WERI-Rb-1 (cell line): ENCODE measurements around the gene SLC2A1.

Source experiments
- DNase-seq: peaks from one replicate; pipeline ENCODE4 v3.0.0-alpha.2; 2020
- H3K27ac ChIP-seq: fragments of 250-450 bp; sonication (Bioruptor Pico); 2 replicates; pipeline ENCODE4 v1.5.1; 2020; ENCODE audit warnings: mild to moderate bottlenecking, moderate library complexity
- H3K27me3 ChIP-seq: fragments of 250-450 bp; sonication (Bioruptor Pico); 2 replicates; pipeline ENCODE4 v1.5.1; 2021; ENCODE audit warnings: mild to moderate bottlenecking, low read depth, moderate library complexity; ENCODE audit not compliant: insufficient read depth, severe bottlenecking
- H3K36me3 ChIP-seq: fragments of 250-450 bp; sonication (Bioruptor Pico); 2 replicates; pipeline ENCODE4 v1.5.1; 2020; ENCODE audit warnings: mild to moderate bottlenecking, moderate library complexity
- H3K4me3 ChIP-seq: 2 replicates; pipeline ENCODE4 v1.5.1; 2011; ENCODE audit warnings: low read depth, mild to moderate bottlenecking, control low read depth, low read length
- H3K9me3 ChIP-seq: fragments of 250-450 bp; sonication (Bioruptor Pico); 2 replicates; pipeline ENCODE4 v1.5.1; 2021; ENCODE audit warnings: mild to moderate bottlenecking, moderate library complexity; ENCODE audit not compliant: severe bottlenecking
- TF ChIP-seq, protein P1 (sequence below): IDR thresholded peaks from 2 replicates; pipeline ENCODE4 v1.5.1; 2011; ENCODE audit warnings: low read depth, mild to moderate bottlenecking, control low read depth, inconsistent platforms, low read length

The SLC2A1 gene

DNA sequence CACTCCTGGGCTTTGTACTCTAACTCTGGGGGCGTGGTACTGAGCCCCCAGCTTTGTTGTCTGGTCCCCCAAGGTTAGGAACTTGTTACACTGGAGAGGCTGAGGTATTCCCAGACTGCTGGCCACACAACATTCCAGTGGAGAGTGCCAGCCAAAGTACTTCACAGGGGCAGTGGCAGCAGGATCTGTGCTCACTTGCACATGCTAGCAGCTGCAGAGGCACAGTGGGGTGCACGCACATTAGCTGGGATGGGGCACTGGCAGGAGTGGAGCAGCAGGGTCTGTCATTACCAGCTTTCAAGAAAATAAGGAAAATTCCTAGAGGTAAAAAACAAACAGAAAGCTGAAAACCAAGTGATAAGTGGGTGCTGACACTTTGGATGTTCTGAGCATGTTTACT lies 81.3 kb downstream of the SLC2A1 start:
- TF ChIP-seq, protein P1, sequence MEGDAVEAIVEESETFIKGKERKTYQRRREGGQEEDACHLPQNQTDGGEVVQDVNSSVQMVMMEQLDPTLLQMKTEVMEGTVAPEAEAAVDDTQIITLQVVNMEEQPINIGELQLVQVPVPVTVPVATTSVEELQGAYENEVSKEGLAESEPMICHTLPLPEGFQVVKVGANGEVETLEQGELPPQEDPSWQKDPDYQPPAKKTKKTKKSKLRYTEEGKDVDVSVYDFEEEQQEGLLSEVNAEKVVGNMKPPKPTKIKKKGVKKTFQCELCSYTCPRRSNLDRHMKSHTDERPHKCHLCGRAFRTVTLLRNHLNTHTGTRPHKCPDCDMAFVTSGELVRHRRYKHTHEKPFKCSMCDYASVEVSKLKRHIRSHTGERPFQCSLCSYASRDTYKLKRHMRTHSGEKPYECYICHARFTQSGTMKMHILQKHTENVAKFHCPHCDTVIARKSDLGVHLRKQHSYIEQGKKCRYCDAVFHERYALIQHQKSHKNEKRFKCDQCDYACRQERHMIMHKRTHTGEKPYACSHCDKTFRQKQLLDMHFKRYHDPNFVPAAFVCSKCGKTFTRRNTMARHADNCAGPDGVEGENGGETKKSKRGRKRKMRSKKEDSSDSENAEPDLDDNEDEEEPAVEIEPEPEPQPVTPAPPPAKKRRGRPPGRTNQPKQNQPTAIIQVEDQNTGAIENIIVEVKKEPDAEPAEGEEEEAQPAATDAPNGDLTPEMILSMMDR = no peak

DNA sequence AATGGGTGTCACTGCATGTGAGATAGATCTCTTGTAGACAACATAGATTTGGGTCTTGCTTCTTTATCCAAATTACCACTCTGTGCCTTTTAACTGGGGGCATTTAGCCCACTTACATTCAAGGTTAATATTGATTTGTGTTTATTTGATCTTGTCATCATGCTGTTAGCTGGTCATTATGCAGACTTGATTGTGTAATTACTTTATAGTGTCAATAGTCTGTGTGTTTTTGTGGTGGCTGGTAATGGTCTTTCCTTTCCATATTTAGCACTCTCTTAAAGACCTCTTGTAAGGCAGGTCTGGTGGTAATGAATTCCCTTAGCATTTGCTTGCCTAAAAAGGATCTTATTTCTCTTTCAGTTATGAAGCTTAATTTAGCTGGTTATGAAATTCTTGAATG lies 82.7 kb downstream of the SLC2A1 start:
- Histone ChIP-seq H3K27me3 (no peaks in the 10 kb centered on the region), H3K4me3 (no peak overlapping the region), H3K9me3 (peaks cover 3% of the 10 kb centered on the region), H3K36me3 (no peaks in the 10 kb centered on the region), H3K27ac (no peak overlapping the region)
- TF ChIP-seq, protein P1 = no peak
- no peak for DNase-seq

More for the DNA sequence above, 81.3 kb downstream of the SLC2A1 start:
- Histone ChIP-seq H3K36me3 (no peaks in the 10 kb centered on the region), H3K9me3 (peaks cover 3% of the 10 kb centered on the region), H3K4me3 (no peak overlapping the region), H3K27ac (no peak overlapping the region), H3K27me3 (no peaks in the 10 kb centered on the region)
- no peak for DNase-seq
